ENCODE measurements around the gene ALX1.

Gene ALX1

GRCh38 chr12:85260896-85261295 is 19.1 kb upstream of the ALX1 start:
- H3K4me3 ChIP-seq (ENCODE audit: low read depth, low read length), result no peak overlapping the region
- in situ Hi-C loops (cut with HindIII; ENCODE audit: low sequenced_read_pairs), result no loop called here
- no peak for DNase-seq (ENCODE audit: low read depth, low spot score)
- no peak for TF ChIP-seq CTCF (IDR thresholded peaks at IDR 0.05; ENCODE audit: low read depth, low read length)

GRCh38 chr12:85266356-85266755 is 13.7 kb upstream of the ALX1 start:
- in situ Hi-C loops (cut with HindIII; ENCODE audit: low sequenced_read_pairs), result no loop called here
- TF ChIP-seq CTCF (IDR thresholded peaks at IDR 0.05; ENCODE audit: low read depth, low read length), result no peak
- DNase-seq (ENCODE audit: low read depth, low spot score), result no peak
- H3K4me3 ChIP-seq (ENCODE audit: low read depth, low read length), result no peak overlapping the region

- no peak overlapping the region for H3K4me3 ChIP-seq (ENCODE audit: low read depth, low read length)
- DNase-seq (ENCODE audit: low read depth, low spot score), result no peak
- no peak for TF ChIP-seq CTCF (IDR thresholded peaks at IDR 0.05; ENCODE audit: low read depth, low read length)
- in situ Hi-C loops (cut with HindIII; ENCODE audit: low sequenced_read_pairs), result no loop called here
Measured at GRCh38 chr12:85273381-85274314, 6.4 kb upstream of the ALX1 start.

- no peak overlapping the region for H3K4me3 ChIP-seq (ENCODE audit: low read depth, low read length)
- in situ Hi-C loops (cut with HindIII; ENCODE audit: low sequenced_read_pairs), result no loop called here
- DNase-seq (ENCODE audit: low read depth, low spot score), result no peak
- no peak for TF ChIP-seq CTCF (IDR thresholded peaks at IDR 0.05; ENCODE audit: low read depth, low read length)
Measured at GRCh38 chr12:85274315-85274651, 5.7 kb upstream of the ALX1 start.

GRCh38 chr12:85275374-85275773 is 4.6 kb upstream of the ALX1 start:
- no peak overlapping the region for H3K4me3 ChIP-seq (ENCODE audit: low read depth, low read length)
- in situ Hi-C loops (cut with HindIII; ENCODE audit: low sequenced_read_pairs), result no loop called here
- no peak for TF ChIP-seq CTCF (IDR thresholded peaks at IDR 0.05; ENCODE audit: low read depth, low read length)

GRCh38 chr12:85277191-85277590 is 2.8 kb upstream of the ALX1 start:
- no peak overlapping the region for H3K4me3 ChIP-seq (ENCODE audit: low read depth, low read length)
- no peak for TF ChIP-seq CTCF (IDR thresholded peaks at IDR 0.05; ENCODE audit: low read depth, low read length)
- DNase-seq (ENCODE audit: low read depth, low spot score), result no peak
- in situ Hi-C loops (cut with HindIII; ENCODE audit: low sequenced_read_pairs), result no loop called here

More at GRCh38 chr12:85275374-85275773, 4.6 kb upstream of the ALX1 start:
- no peak for DNase-seq (ENCODE audit: low read depth, low spot score)
